HG02981 (cell line): ENCODE data around the gene MYPOP.
A peak's percentile ranks its signal among the peaks of the same experiment; 100 is the strongest.
"Not testable (repeated sequence)": the region's sequence is repeated elsewhere in the genome, so short reads cannot be mapped to it uniquely, and the experiment has no call there.

Experiments used
- ATAC-seq: cut with Tn5 transposase; IDR thresholded peaks from one replicate; pipeline ENCODE4 v1.9.1; 2021; ENCODE audit warnings: mild to moderate bottlenecking, moderate library complexity; ENCODE audit not compliant: unreplicated experiment

Gene MYPOP

DNA sequence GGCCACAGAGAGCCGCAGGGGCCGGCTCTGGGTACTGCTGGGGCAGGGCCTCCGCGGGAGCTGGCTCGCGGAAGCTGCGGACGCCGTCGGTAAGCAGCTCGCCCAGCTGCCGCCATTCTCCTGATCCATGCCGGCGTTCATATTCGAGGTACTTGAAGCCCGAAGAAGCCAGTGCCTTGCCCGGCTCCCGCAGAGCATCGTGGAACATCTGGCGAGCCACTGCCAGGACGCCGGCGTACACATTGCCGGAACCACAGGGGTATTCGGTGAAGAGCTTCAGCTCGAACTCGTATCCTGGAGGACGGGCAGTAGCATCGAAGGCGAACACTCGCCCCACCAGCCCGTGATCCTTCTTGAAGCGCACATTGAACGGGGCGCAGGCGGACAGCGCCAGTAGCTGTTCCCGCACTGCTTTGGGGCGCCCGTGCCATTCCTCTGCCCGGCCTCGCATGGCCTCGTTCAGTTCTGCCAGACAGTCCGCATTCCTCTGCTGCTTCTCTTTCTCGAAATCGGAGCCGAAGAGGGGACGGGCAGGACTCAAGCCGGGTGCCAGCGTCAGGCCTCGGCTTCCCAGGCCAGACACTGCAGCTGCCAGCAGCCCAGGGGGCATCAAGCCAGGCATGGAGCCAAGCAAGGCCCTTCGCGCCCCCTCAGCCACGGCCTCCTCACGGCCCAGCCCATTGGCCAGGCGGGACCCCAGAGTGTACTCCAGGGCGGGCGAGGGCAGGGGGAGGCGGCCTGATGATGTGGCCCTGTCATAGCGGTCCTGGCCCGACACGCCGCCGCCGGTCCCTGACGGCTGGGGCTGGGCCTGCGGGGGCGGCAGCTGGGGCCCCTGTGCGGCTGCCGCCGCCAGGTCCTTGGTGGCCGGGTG, 17.5 kb downstream of the MYPOP start:
- peak; percentile 2 for ATAC-seq

DNA sequence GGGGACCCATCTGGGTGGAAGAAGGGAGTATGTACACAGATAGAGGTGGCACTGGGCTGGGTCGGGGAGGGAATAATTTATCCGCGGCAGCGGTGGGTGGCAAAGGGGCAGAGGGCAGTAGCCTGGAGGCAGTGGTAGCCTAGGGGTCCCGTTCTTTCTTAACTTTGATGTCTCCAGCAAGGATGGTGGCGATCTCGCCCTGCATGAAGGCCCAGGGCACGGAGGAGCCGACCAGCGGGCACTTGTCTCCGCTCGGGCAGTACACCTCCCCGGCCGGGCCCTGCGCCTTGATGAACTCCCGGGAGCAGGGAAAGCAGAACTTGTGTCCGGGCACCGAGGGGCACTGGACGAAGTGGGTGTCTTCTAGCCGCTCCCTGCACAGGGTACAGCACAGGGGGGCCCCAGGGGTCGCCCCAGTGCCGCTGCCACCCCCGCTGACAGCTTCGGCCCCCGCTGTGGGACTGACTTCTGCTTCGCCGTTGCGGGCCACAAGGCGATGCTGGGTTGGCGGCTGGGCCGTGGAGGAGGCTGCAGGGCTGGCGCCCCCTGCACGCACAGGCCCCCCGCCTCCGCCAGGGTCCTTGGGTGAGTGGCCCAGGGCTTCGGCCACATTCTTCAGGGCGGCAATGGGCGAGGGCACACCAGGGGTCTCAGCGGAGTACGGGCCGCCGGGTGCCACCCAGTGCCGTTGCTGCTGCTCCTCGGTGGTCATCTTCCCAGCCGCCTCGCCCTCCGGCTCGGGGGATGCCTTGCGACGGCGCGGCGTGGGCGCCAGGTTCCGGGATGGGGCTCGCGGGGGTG, 18.3 kb downstream of the MYPOP start:
- no peak for ATAC-seq

DNA sequence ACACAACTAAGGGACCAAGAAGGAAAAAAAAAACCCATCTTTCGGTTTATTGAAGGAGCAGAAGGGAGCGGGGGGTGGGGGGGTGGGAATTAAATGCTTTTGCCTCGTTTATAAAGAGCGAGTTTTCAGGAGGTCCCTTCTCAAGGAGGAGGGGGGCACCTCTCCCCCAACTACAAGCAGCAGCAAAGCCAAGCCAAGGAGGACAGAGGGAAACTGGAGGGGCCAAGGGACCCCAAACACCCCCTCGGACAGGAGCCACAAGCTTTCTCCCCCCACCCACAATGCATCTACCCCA, 18.9 kb downstream of the MYPOP start:
- ATAC-seq: no peak

DNA sequence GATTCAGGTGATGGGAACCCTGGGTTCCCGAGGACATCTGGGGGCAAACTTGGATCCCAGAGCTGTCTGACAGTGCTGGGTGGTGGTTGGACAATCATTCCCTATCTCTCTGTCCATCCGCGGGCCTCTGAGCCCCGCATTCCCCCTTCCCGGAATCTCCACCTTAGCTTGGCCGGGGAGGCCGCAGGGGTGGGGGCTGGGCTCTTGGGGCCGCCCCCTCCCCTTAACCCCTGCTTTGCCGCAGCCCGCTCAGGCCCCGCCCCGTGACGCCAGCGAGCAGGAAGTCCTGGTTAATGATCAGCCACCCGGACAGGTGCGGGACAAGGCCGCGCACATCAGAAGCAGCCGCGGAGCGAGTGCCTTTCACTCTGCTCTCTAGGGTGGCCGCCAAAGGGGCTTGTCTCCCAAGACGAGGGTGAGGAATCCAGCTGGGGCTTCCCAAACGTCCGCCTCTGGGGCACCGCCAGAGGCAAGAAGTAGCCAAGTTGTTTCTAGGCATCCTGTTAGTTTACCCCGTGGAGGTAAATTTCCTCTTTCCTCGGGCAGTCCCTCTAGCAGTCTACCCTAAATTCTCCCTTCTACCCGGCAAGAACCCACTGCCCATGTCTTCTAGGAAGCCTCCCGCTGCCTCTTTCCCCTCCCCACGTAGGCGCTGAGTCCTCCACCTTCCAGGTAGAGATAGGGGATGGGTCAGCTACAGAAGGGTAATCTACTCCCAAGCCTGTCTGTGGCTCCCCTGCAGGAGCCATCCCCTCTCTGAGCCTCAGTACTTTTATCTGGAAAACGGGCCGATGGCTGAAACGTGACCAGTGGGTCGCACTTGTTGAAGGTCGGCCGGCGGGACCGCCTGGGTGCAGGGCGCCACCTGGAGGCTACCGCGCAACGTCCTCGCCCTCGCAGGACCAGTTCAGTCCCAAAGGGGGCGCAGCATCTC, 19.5 kb downstream of the MYPOP start:
- peak; percentile 31 for ATAC-seq

DNA sequence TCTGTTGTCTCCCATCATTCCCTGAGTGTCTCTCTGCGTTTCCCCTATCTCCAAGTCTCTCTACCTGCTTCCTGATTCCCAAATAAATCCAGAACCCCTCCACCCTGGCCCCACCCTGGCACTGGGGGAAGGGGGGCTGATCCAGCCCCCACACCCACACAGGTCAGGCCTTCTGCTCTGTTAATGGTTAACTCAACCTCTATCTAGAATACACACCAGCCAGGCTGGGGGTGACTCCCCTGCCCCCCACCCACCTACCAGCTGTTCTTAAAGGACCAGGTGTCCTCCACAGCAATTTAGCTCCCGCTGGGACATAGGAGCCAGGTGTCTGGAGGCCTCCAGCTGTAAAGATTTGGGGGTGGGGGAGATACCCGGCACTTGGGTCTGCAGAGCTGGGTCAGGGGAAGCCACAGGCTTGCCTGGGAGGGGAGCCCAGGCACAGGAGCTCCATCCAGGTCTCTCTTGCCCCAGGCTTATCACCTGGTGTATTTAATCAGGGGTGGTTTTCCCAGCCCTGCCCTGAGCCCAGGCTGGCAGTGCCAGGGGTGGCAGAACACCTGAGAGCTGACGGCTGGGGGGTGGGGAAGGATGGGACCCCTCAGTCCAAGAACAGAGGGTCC, 20.4 kb downstream of the MYPOP start:
- ATAC-seq: no peak

DNA sequence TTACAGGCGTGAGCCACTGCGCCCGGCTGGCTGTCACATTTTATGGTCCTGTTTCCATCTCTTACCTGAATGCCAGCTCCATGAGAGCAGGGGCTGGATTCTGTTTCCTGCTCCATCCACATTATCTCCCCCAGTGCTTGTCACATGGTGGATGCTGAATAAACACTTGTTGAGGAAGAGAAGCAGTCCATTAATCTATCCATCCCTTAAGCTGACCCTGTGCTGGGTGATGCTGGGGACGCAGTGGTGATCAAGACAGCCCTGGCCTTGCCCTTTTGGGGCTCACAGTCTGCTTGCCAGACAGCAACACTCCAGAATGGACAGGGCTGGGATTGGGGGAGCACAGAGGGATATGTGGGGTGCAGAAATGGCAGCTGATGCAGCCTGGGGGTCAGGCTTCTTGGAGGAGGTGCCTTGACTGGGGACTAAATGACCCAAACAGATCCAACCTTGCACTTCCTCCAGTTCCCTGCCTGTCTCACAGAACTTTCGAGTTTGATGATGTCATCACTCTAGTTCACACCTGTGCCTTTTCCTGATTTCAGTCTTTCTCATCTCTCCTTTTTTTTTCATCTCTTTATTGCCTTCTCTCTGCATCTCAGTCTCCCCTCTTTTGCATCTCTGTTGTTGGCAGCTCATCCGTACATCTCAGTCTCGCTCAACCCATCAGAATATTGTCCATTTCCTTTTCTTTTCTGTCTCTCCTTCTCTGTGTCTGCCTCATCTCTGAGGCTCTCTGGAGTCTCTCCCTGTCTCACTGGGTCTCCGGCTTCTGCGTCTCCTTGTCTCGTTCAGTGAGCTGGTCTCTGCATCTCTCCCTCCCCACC, 21.1 kb downstream of the MYPOP start:
- no peak for ATAC-seq

DNA sequence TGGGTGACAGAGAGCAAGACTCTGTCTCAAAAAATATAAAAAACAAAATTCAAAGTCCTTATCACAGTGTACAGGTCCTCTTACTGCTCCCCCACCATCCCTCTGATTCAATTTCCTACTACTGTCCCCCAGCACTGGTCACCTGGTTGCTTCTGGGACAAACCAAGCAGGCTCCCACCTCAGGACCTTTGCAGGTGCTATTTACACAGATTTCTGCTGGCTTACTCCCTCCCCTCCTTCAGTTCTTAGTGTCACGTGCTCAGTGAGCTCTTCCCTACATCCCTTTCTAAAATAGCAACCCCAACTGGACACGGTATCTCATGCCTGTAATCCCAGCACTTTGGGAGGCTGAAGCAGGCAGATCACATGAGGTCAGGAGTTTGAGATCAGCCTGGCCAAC, 22.4 kb downstream of the MYPOP start:
- ATAC-seq: no peak

DNA sequence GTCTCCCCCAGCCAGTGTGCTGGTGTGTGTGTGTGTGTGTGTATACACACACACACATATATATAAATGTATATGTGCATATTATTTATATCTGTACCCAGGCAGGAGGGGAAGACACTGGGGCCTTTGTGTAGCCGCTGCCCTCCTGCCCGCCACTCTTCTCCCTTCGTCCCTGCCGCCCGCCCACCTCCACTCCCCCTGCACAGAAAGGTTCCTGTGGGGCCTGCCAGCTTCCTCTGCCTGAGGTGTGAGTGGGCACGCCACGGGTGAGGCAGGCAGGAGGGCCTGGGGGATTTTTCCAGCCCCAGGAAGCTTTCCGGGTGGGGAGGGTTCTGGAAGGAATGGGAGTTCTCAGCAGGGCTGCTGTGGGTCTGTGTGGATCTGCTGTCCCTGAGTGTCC, 23.4 kb downstream of the MYPOP start:
- no peak for ATAC-seq

DNA sequence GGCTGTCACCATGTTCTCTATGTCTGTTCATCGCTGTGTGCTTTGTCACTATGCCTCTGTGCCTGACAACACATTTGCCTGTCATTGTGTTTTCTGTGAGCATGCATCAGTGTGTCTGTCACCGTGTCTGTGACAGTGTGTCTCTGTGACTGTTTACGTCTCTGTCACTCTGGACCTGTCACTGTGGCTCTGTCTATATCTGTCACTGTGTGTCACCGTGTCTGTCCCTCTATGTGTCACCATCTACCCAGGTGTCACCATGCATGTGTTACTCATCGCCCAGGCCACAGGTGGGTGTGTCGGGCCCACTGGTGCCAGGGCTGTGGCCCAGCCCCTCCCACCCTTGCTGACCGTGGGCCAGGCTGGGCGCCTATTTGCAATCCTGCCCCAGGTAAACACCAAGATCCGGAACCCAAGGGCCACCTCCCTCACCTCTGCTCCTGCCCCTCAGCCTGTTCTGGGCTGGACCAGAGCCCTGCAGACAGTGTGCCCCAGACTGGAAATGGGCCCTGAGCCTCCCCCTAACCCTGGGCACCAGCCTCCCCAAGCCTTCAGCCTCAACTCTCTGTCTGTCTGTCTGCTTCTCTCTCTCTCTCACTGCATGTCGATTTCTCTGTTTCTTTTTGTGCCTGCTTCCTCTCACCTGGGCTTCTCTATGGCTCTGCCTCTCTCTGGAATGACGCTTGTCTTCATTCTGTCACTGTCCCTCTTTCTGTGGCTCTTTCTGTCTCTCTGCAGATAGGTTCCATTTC, 24.2 kb downstream of the MYPOP start:
- ATAC-seq: no peak

DNA sequence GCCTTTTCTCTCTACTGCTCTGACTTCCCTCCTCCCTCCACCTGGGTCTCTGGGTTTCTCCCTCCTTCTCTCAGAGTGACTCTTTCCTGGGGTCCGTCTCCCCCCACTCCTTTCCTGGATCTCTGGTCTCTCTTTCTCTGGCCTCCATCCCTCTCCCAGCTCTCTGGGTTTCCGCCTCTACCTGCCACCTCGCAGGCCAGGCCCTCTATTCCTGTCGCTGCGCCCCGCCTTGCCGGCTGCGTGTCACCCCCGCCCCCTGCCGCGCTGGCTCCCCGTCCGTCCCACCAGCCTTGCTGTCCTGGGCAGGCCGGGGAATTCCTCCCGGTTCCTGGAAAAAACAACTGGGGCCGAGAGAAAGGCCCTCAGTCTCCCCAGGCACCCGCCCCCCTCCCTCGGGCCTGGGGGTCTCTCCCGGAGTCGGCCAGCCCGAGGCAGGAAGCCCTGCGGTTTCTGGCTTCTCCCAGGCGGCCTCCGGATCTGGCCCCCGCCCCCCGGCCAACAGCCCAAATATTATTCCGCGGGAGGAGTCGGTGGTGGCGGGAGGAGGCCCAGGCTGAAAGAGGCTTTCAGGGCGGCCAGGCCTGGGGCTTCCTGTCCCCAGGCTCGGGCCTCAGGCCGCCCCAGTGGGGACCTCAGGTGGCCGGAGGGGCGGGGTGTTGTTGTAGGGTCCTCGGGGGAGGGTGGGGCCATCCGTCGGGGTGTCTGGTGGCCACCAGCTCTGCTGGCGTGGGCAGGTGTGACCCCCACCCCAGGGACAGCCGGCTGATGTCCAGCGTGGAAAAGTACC, 25.8 kb downstream of the MYPOP start:
- no peak for ATAC-seq

DNA sequence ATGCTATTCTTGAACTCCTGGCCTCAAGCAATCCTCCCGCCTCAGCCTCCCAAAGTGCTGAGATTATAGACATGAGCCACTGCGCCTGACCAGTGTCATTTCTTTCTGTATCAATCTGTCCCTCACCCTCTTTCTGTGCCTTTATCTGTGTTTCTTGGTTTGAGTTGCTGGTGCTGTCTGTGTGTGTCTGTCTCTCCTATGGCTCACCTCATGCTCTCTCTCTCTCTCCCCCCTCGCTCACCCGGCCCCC, 26.3 kb downstream of the MYPOP start:
- ATAC-seq: no peak

DNA sequence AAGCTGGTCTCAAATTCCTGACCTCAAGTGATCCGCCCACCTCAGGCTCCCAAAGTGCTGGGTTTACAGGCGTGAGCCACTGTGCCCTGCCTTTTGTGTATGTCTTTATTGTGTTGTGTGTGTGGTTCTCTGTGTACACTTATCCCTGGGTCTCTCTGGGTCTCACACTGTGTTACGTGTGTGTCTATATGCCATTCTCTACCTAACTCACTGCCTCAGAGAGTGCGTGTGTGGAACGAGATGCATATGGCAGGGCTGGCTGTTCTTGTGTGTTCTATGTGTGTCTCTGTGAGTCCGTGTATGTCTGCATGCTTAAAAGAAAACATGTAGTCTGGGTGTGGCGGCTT, 27.8 kb downstream of the MYPOP start:
- no peak for ATAC-seq

DNA sequence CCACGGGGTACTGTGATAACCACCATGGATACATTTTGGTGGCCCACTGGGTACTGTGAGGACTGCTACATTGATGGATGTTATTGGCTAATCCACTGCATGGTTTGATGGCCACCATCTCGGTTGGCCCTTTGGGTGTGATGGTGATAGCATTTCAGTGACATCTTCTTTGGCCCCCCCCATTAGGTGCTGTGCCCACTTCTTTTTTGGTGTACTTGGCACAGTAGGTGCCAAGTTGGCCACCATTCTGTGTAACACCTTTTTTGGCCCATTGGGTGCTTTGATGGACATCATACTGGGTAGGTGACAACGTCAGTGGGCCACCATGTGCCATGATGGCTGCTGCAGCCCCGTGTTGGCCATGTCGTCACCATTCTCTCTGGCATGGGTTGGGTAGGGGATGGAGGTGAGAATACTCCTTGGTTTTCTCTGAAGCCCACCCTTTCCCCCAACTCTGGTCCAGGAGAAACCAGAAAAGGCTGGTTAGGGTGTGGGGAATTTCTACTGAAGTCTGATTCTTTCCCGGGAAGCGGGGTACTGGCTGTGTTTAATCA, 29.1 kb downstream of the MYPOP start:
- no peak for ATAC-seq

DNA sequence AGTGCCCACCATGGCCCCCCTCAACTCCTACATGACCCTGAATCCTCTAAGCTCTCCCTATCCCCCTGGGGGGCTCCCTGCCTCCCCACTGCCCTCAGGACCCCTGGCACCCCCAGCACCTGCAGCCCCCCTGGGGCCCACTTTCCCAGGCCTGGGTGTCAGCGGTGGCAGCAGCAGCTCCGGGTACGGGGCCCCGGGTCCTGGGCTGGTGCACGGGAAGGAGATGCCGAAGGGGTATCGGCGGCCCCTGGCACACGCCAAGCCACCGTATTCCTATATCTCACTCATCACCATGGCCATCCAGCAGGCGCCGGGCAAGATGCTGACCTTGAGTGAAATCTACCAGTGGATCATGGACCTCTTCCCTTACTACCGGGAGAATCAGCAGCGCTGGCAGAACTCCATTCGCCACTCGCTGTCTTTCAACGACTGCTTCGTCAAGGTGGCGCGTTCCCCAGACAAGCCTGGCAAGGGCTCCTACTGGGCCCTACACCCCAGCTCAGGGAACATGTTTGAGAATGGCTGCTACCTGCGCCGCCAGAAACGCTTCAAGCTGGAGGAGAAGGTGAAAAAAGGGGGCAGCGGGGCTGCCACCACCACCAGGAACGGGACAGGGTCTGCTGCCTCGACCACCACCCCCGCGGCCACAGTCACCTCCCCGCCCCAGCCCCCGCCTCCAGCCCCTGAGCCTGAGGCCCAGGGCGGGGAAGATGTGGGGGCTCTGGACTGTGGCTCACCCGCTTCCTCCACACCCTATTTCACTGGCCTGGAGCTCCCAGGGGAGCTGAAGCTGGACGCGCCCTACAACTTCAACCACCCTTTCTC, 30.1 kb downstream of the MYPOP start:
- ATAC-seq: no peak

DNA sequence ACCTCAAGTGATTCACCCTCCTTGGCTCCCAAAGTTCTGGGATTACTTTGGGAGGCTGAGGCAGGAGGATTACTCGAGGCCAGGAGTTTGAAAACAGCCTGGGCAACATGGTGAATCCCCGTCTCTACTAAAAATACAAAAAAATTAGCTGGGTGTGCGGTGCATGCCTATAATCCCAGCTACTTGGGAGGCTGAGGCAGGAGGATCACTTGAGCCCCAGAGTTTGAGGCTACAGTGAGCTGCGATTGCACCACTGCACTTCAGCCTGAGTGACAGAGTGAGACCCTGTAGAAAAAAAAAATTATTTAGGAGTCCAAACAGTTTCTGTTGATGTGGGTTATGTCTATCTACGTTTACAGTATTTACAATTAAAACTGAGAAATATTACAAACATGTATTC, 31.6 kb downstream of the MYPOP start:
- no peak for ATAC-seq

DNA sequence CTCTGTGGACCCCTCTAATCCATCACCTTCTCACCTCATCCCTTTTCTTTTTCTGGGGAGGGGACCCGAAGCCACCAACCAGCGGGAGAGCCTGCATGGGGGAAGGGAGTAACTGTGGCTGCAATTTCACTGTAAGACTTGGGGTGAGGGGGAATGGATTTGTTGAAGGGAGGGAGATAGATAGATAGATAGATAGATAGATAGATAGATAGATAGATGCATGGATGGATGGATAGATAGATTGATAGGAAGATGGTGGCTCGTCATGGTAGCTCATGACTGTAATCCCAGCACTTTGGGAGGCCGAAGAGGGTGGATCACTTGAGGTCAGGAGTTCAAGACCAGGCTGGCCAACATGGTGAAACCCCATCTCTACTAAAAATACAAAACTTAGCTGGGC, 35.2 kb downstream of the MYPOP start:
- not testable (repeated sequence) for ATAC-seq

DNA sequence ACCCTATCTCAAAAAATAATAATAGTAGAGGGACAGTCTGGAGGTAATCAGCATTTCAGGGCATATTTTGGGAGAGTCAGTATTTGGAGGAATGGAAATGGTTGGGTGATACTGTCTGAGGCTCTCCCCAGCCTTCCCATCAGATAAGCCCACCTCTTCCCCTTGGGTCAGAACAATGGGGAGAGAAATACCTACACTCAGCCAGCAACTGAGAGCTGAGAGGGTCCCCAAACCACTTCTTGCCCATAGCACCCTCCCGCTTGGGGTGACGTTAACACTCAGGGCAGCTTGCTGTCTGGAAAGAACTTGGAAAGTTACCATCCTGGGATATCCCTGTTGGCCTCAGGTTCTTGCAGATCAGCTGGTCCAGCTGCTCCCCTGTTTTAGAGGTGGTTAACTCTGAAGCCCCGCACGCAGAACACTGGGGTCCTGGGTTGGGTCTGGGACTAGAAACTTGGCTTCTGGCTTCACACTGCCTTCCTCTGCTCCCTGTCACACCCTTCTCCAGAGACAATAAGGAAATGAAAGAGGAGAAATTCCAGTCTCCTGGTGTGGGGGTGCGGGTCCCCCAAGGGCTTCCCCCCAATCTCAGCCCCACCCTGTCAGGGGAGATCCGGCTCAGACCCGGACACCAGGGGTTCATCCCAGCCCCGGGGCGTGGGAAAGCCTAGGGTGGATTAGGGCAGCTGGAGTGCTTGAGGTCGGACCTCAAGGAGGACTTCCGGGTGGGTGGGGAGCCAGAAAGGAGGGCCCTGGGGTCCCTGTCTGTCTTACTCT, 35.8 kb downstream of the MYPOP start:
- no peak for ATAC-seq
